HepG2 (cell line): Measurements from ENCODE around the gene PAEP. TPM values are rescaled to one million over a fixed set of nuclear protein-coding genes. Genes with fewer than 3 reads are reported as not detected.

Experiments used
- ATAC-seq: fragments of 200-7000 bp; cut with Tn5 transposase; 3 replicates; pipeline ENCODE4 v1.9.1; 2020; ENCODE audit warnings: mild to moderate bottlenecking, moderate library complexity
- BruUV-seq: library from RNA; stranded (reverse); fragments of 400-500 nt; replicated peaks from 2 replicates; lab custom pipeline; 2021; lab: Mats Ljungman, UMichigan
- CTCF ChIA-PET: fragments of 300-600 bp; formaldehyde crosslinking; extraction: SDS; loops from one replicate; lab custom pipeline; 2021; ENCODE audit warnings: low total read pairs, inconsistent platforms, low intra/inter-chr PET ratio; lab: Yijun Ruan, JAX
- POLR2A ChIA-PET: fragments of 350-600 bp; sonication (Branson Sonifier 250); formaldehyde crosslinking; loops from one replicate; lab custom pipeline; 2020; ENCODE audit warnings: antibody characterized with exemption, inconsistent platforms; lab: Yijun Ruan, JAX
- DNase-seq: peaks from one replicate; pipeline ENCODE4 v3.0.0-alpha.2; 2015; ENCODE audit warnings: low spot score
- FAIRE-seq: peaks from 3 replicates; lab custom pipeline; 2011; peaks lifted over from hg19 to GRCh38; lab: Jason Lieb, UNC
- H2AFZ ChIP-seq: one replicate; pipeline ENCODE4 v1.6.1; 2011; ENCODE audit warnings: low read length, inconsistent platforms
- H3K27ac ChIP-seq: fragments of 300-600 bp; 3 replicates; pipeline ENCODE4 v1.8.0; 2011; ENCODE audit warnings: mixed run types, mild to moderate bottlenecking, mixed read lengths, low read length, inconsistent platforms; ENCODE audit not compliant: insufficient read depth; ENCODE audit errors: extremely low read length
- H3K27me3 ChIP-seq, 2 experiments: fragments of 200-600 bp in 1 of 2; 2 replicates in 1 of 2; 3 replicates in 1 of 2; pipeline versions ENCODE4 v1.6.0 to v1.8.0; 2011; ENCODE audit warnings: low read length in 2 of 2, mild to moderate bottlenecking in 2 of 2, moderate library complexity in 2 of 2, inconsistent platforms in 1 of 2; ENCODE audit not compliant: insufficient read depth in 2 of 2, control insufficient read depth in 1 of 2
- H3K36me3 ChIP-seq, 2 experiments: fragments of 200-600 bp in 1 of 2; replicated peaks in 1 of 2; 2 replicates in 1 of 2; 3 replicates in 1 of 2; pipeline versions ENCODE4 v1.5.1 to v1.8.0; 2011; ENCODE audit warnings: low read length in 2 of 2, inconsistent platforms in 1 of 2; ENCODE audit not compliant: insufficient read depth in 2 of 2, control insufficient read depth in 1 of 2
- H3K4me1 ChIP-seq: 2 replicates; pipeline ENCODE4 v1.5.1; 2012; ENCODE audit warnings: low read length, inconsistent platforms; ENCODE audit not compliant: insufficient read depth
- H3K4me2 ChIP-seq: 2 replicates; pipeline ENCODE4 v1.6.0; 2011; ENCODE audit warnings: low read depth, low read length, inconsistent platforms
- H3K4me3 ChIP-seq, 3 experiments: fragments of 200-600 bp in 1 of 3; sonication (generic), shearing (Covaris generic) in 1 of 3; replicated peaks in 1 of 3; 2 replicates each; pipeline ENCODE4 v1.5.1; 2011 to 2016; ENCODE audit warnings: low read length in 3 of 3, inconsistent platforms in 2 of 3, low read depth in 2 of 3, mild to moderate bottlenecking in 2 of 3, control low read depth in 1 of 3, mixed read lengths in 1 of 3; ENCODE audit not compliant: insufficient read depth in 1 of 3
- H3K79me2 ChIP-seq: one replicate; pipeline ENCODE4 v1.6.1; 2011; ENCODE audit warnings: low read length, inconsistent platforms; ENCODE audit not compliant: insufficient read depth
- H3K9ac ChIP-seq: 2 replicates; pipeline ENCODE4 v1.6.0; 2011; ENCODE audit warnings: mild to moderate bottlenecking, low read depth, low read length, inconsistent platforms; ENCODE audit not compliant: insufficient read depth
- H3K9me3 ChIP-seq: 2 replicates; pipeline ENCODE4 v1.5.1; 2012; ENCODE audit warnings: mild to moderate bottlenecking, low read length
- H4K20me1 ChIP-seq: 2 replicates; pipeline ENCODE4 v1.6.0; 2011; ENCODE audit warnings: inconsistent platforms, mild to moderate bottlenecking, low read length, moderate library complexity; ENCODE audit not compliant: insufficient read depth
- GATAD1 ChIP-seq: IDR thresholded peaks from 2 replicates; pipeline ENCODE4 v1.6.1; 2016; ENCODE audit warnings: missing genetic modification reagents, missing compliant biosample characterization
- GZF1 ChIP-seq: sonication (generic); formaldehyde crosslinking; IDR thresholded peaks from 2 replicates; pipeline ENCODE4 v1.5.1; 2020; ENCODE audit warnings: mild to moderate bottlenecking, missing genetic modification reagents
- MTA1 ChIP-seq: sonication (generic); formaldehyde crosslinking; IDR thresholded peaks from 2 replicates; pipeline ENCODE4 v1.4.0; 2020; ENCODE audit warnings: missing genetic modification reagents, mild to moderate bottlenecking, borderline replicate concordance
- NCOA2 ChIP-seq: sonication (generic); formaldehyde crosslinking; IDR thresholded peaks from 2 replicates; pipeline ENCODE4 v1.8.0; 2022; ENCODE audit warnings: inconsistent platforms
- PCBP2 ChIP-seq: fragments of 200-400 bp; formaldehyde crosslinking; optimal IDR thresholded peaks from 2 replicates; pipeline ENCODE3; 2018; ENCODE audit warnings: low read length, low read depth; ENCODE audit not compliant: poor library complexity, severe bottlenecking
- PHB2 ChIP-seq: fragments of 450-650 bp; IDR thresholded peaks from 2 replicates; pipeline ENCODE4 v1.6.1; 2018; ENCODE audit not compliant: partially characterized antibody
- POGZ ChIP-seq: sonication (generic); formaldehyde crosslinking; IDR thresholded peaks from 2 replicates; pipeline ENCODE4 v1.4.0; 2020; ENCODE audit warnings: mild to moderate bottlenecking, missing genetic modification reagents
- POLR2A ChIP-seq, 2 experiments: IDR thresholded peaks; 2 replicates each; pipeline ENCODE4 v1.6.1; 2011; ENCODE audit warnings: low read depth in 2 of 2, low read length in 2 of 2, mild to moderate bottlenecking in 1 of 2, moderate library complexity in 1 of 2; ENCODE audit not compliant: insufficient read depth in 1 of 2
- SIN3A ChIP-seq: IDR thresholded peaks from 2 replicates; pipeline ENCODE4 v1.6.1; 2011; ENCODE audit warnings: low read depth, mild to moderate bottlenecking, control low read depth, low read length, borderline replicate concordance
- ZNF230 ChIP-seq: sonication (generic); formaldehyde crosslinking; IDR thresholded peaks from 2 replicates; pipeline ENCODE4 v1.4.0; 2020; ENCODE audit warnings: mild to moderate bottlenecking, missing genetic modification reagents
- ZNF496 ChIP-seq: sonication (generic); formaldehyde crosslinking; IDR thresholded peaks from 2 replicates; pipeline ENCODE4 v1.8.1; 2023; ENCODE audit warnings: mild to moderate bottlenecking, moderate library complexity, missing genetic modification reagents; ENCODE audit not compliant: insufficient replicate concordance
- ZNF550 ChIP-seq: sonication (generic); formaldehyde crosslinking; IDR thresholded peaks from 2 replicates; pipeline ENCODE4 v1.4.0; 2020; ENCODE audit warnings: mild to moderate bottlenecking, missing genetic modification reagents, borderline replicate concordance
- WGBS: methylation state at CpG from one replicate; pipeline ENCODE4 v1.1.6; 2017; ENCODE audit warnings: low lambda C conversion rate; 5-methylcytosine and 5-hydroxymethylcytosine counted together
- in situ Hi-C: cut with HindIII; loops from 2 replicates; pipeline ENCODE4 v1.10.0; 2017; ENCODE audit warnings: low pct_unique_long_range_greater_than_20kb; ENCODE audit not compliant: extremely low pct_ligation_motif_present
- intact Hi-C: fragments of 100-400 bp; cut with micrococcal nuclease; formaldehyde crosslinking; loops from one replicate; pipeline ENCODE4 v1.10.0; 2022; ENCODE audit not compliant: unreplicated experiment
- polyA plus RNA-seq, 8 experiments: library from polyadenylated mRNA; depleted of rRNA in 3 of 8; stranded (reverse) in 7 of 8; unstranded in 1 of 8; fragments of >200 nt; fragmentation: Illumina TruSeq in 4 of 8; extraction: Trizol in 4 of 8; gene quantifications; 2 replicates each; pipeline versions ENCODE4 v1.2.1 to v1.2.3, GENCODE V29; 2011 to 2016; ENCODE audit warnings: low read depth in 4 of 8, missing spikeins in 1 of 8, mixed read lengths in 1 of 8; ENCODE audit not compliant: insufficient read depth in 1 of 8
- total RNA-seq, 5 experiments: library from RNA; depleted of rRNA; stranded (reverse); fragments of >200 nt; fragmentation: Illumina TruSeq; extraction: Trizol; gene quantifications; 2 replicates each; pipeline ENCODE4 v1.2.3, GENCODE V29; 2016; ENCODE audit warnings: low read depth in 1 of 5
- TF ChIP-seq, protein P1 (sequence below): sonication (generic); formaldehyde crosslinking; IDR thresholded peaks from 2 replicates; pipeline ENCODE4 v1.8.0; 2022; ENCODE audit warnings: missing genetic modification reagents, mild to moderate bottlenecking, moderate library complexity, borderline replicate concordance
- TF ChIP-seq, protein P2 (sequence below): sonication (generic); formaldehyde crosslinking; IDR thresholded peaks from 2 replicates; pipeline ENCODE4 v1.9.0; 2021; ENCODE audit warnings: missing genetic modification reagents, mild to moderate bottlenecking, borderline replicate concordance
- TF ChIP-seq, protein P3 (sequence below): sonication (generic); formaldehyde crosslinking; conservative IDR thresholded peaks from 2 replicates; pipeline ENCODE4 v1.8.0; 2022; ENCODE audit warnings: low read depth, missing genetic modification reagents

Gene PAEP
- total and polyA plus RNA-seq, 2 of the 13 experiments (the other 11 are each of a cell fraction or from before 2014, with no cell fraction given), result 0.75 to 10.8 TPM

DNA sequence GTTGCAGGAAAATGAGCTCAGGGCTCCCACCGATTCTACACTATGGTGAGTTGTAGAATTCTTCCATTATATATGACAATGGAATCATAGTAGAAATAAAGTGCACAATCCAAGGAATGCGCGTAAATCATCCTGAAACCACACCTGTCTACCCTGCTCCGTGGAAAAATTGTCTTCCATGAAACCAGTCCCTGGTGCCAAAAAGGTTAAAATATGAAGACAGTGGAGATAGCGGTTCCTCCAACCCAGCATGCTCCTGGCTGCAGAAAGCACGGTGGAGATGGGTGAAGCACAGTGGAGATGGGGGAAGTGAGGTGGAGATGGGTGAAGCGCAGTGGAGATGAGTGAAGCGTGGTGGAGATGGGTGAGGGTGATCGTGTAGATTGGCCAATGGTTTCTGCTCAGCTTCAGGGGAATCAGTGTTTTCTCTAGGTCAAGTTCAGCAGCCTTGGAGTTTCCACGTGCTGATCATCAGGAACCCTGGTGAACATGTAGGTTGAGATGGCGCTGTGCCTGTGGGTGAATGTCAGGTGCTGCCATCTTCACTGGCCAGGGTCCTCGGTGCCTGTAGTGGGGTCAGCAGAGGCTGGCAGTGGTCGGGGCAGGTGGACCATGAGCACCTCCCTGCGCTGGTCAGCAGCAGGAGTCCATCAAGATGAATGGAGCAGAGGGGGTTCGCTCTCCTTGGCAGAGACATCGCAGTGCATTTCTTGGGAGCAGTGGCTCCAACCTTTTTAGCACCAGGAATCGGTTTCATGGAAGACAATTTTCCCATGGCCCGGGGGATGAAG lies 20.3 kb downstream of the PAEP start:
- intact Hi-C loops, result no loop called here
- Histone ChIP-seq H3K36me3 (no peaks in the 10 kb centered on the region), H3K4me3 (no peak overlapping the region), H3K27me3 (peaks cover 1 to 56% of the 10 kb centered on the region in 2 experiments; a peak in 3 of 5 replicates), H4K20me1 (no peaks in the 10 kb centered on the region), H3K4me1 (no peaks in the 10 kb centered on the region), H2AFZ (no peak overlapping the region), H3K27ac (no peak overlapping the region), H3K79me2 (no peaks in the 10 kb centered on the region)
- ATAC-seq, result no peak
- TF ChIP-seq ZNF550 (CRISPR knock-in tag) (no peak), GATAD1 (CRISPR knock-in tag) (no peak), ZNF230 (CRISPR knock-in tag) (no peak), PCBP2 (no peak), POLR2A (IDR thresholded peaks at IDR 0.05; ENCODE audit: insufficient read depth in 1 of 2, low read depth in 2 of 2, low read length in 2 of 2) (no peak), SIN3A (no peak), POGZ (CRISPR knock-in tag) (no peak), ZNF496 (no peak), MTA1 (CRISPR knock-in tag) (no peak), GZF1 (no peak), NCOA2 (CRISPR knock-in tag) (no peak), PHB2 (no peak)
- TF ChIP-seq, protein P1, sequence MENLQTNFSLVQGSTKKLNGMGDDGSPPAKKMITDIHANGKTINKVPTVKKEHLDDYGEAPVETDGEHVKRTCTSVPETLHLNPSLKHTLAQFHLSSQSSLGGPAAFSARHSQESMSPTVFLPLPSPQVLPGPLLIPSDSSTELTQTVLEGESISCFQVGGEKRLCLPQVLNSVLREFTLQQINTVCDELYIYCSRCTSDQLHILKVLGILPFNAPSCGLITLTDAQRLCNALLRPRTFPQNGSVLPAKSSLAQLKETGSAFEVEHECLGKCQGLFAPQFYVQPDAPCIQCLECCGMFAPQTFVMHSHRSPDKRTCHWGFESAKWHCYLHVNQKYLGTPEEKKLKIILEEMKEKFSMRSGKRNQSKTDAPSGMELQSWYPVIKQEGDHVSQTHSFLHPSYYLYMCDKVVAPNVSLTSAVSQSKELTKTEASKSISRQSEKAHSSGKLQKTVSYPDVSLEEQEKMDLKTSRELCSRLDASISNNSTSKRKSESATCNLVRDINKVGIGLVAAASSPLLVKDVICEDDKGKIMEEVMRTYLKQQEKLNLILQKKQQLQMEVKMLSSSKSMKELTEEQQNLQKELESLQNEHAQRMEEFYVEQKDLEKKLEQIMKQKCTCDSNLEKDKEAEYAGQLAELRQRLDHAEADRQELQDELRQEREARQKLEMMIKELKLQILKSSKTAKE (CRISPR knock-in tag), result no peak
- TF ChIP-seq, protein P2, sequence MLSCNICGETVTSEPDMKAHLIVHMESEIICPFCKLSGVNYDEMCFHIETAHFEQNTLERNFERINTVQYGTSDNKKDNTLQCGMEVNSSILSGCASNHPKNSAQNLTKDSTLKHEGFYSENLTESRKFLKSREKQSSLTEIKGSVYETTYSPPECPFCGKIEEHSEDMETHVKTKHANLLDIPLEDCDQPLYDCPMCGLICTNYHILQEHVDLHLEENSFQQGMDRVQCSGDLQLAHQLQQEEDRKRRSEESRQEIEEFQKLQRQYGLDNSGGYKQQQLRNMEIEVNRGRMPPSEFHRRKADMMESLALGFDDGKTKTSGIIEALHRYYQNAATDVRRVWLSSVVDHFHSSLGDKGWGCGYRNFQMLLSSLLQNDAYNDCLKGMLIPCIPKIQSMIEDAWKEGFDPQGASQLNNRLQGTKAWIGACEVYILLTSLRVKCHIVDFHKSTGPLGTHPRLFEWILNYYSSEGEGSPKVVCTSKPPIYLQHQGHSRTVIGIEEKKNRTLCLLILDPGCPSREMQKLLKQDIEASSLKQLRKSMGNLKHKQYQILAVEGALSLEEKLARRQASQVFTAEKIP (CRISPR knock-in tag), result no peak
- TF ChIP-seq, protein P3, sequence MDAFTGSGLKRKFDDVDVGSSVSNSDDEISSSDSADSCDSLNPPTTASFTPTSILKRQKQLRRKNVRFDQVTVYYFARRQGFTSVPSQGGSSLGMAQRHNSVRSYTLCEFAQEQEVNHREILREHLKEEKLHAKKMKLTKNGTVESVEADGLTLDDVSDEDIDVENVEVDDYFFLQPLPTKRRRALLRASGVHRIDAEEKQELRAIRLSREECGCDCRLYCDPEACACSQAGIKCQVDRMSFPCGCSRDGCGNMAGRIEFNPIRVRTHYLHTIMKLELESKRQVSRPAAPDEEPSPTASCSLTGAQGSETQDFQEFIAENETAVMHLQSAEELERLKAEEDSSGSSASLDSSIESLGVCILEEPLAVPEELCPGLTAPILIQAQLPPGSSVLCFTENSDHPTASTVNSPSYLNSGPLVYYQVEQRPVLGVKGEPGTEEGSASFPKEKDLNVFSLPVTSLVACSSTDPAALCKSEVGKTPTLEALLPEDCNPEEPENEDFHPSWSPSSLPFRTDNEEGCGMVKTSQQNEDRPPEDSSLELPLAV (CRISPR knock-in tag), result no peak
- TF ChIP-seq, all 625 proteins: peak for 0
- H3K9ac ChIP-seq, result no peak overlapping the region
- 19% methylated on average over 15 of the region's 18 CpGs for WGBS
- DNase-seq, result no peak
- no peaks in the 10 kb centered on the region for H3K9me3 ChIP-seq
- ChIA-PET POLR2A (no interaction called here), CTCF (no interaction called here)
- in situ Hi-C loops, result no loop called here
- FAIRE-seq, result no peak
- no peak overlapping the region for H3K4me2 ChIP-seq
- no TSS peak for BruUV-seq
